Epithelial cell of proximal tubule (primary cell): ENCODE measurements around the gene TEX26. TPM values are rescaled to one million over a fixed set of nuclear protein-coding genes. Genes with fewer than 3 reads are reported as not detected.

ENCODE experiments used
- DNase-seq: peaks from one replicate; pipeline ENCODE4 v3.0.0-alpha.2; 2011; ENCODE audit warnings: low read depth
- H3K4me3 ChIP-seq: 2 replicates; pipeline ENCODE4 v1.5.1; 2011; ENCODE audit warnings: low read depth, mild to moderate bottlenecking, low read length
- total RNA-seq: library from RNA; depleted of rRNA; stranded (reverse); fragments of >200 nt; gene quantifications from 2 replicates; pipeline ENCODE4 v1.2.3, GENCODE V29; 2015
- TF ChIP-seq, protein P1 (sequence below): conservative IDR thresholded peaks from 2 replicates; pipeline ENCODE4 v1.5.1; 2012; ENCODE audit warnings: low read depth, mild to moderate bottlenecking, low read length

TEX26 gene
- total RNA-seq, 1 donor from 2014 or later, result not detected

GRCh38 chr13:30972888-30973377 is 40.5 kb downstream of the TEX26 start:
- no peak for DNase-seq
- no peak overlapping the region for H3K4me3 ChIP-seq
- TF ChIP-seq, protein P1, sequence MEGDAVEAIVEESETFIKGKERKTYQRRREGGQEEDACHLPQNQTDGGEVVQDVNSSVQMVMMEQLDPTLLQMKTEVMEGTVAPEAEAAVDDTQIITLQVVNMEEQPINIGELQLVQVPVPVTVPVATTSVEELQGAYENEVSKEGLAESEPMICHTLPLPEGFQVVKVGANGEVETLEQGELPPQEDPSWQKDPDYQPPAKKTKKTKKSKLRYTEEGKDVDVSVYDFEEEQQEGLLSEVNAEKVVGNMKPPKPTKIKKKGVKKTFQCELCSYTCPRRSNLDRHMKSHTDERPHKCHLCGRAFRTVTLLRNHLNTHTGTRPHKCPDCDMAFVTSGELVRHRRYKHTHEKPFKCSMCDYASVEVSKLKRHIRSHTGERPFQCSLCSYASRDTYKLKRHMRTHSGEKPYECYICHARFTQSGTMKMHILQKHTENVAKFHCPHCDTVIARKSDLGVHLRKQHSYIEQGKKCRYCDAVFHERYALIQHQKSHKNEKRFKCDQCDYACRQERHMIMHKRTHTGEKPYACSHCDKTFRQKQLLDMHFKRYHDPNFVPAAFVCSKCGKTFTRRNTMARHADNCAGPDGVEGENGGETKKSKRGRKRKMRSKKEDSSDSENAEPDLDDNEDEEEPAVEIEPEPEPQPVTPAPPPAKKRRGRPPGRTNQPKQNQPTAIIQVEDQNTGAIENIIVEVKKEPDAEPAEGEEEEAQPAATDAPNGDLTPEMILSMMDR, result no peak

GRCh38 chr13:30974350-30974749 is 41.9 kb downstream of the TEX26 start:
- DNase-seq, result no peak
- no peak overlapping the region for H3K4me3 ChIP-seq
- TF ChIP-seq, protein P1, result no peak

GRCh38 chr13:30976025-30976424 is 43.6 kb downstream of the TEX26 start:
- TF ChIP-seq, protein P1, result no peak
- DNase-seq, result no peak
- no peak overlapping the region for H3K4me3 ChIP-seq

- H3K4me3 ChIP-seq, result no peak overlapping the region
- no peak for DNase-seq
- TF ChIP-seq, protein P1, result peak; percentile 65
Measured at GRCh38 chr13:30978981-30979956, 46.8 kb downstream of the TEX26 start.

GRCh38 chr13:30982506-30982905 is 50.0 kb downstream of the TEX26 start:
- no peak overlapping the region for H3K4me3 ChIP-seq
- TF ChIP-seq, protein P1, result no peak
- DNase-seq, result peak; percentile 49

GRCh38 chr13:30982906-30983305 is 50.5 kb downstream of the TEX26 start:
- TF ChIP-seq, protein P1, result no peak
- no peak for DNase-seq
- no peak overlapping the region for H3K4me3 ChIP-seq
